ENCODE results near the gene OR4D5. TPM values are rescaled to one million over a fixed set of nuclear protein-coding genes. Genes with fewer than 3 reads are reported as not detected.

Gene OR4D5
- total and polyA plus RNA-seq, 4 experiments from 2014 or later = not detected

DNA sequence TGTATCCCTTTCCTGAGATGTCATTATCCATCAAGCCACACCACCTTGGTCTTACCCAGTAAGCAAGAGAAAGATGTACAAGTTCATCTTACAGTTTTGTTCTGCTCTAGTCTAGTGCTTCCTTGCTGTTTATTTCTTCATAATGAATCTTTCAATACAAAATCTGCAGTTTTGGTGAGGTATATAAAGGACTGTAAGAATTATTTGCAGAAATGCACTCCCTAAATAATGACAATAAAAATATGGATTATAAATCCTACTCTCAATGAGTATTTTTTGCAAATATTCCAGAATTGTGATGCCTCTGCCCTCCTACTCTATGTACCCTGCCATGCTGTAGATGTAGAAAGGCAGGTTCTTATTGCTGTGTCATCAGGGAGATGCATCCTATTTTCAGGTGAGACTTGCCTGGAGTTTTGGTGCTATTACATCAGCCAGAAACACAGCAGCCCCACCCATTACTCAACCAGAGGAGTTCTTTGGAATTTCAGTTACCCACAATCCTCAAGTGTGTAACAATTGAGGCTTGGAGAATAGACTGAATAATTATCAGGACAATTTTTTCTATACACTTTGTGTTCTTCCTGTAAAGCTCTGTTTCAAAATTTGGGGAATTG is 38.4 kb downstream of the OR4D5 start, which contains the start of gene OR10S1:
Gene OR10S1, minus strand, starts transcription at position 51 of the 617 bp plus-strand sequence. CDS start 117 bp downstream, outside the sequence.
- H3K27ac ChIP-seq (ENCODE audit: low read depth, low read length) = no peak within 1 kb of the TSS
- Mint-ChIP-seq H3K27ac (no peak within 1 kb of the TSS), H3K27me3 (no peaks in the 10 kb centered on the region), H3K36me3 (no peaks in the 10 kb centered on the region), H3K4me1 (no peaks in the 10 kb centered on the region), H3K9me3 (peaks cover 0 to 15% (median 3%) of the 10 kb centered on the region in 8 donors), H3K4me3 (no peak within 1 kb of the TSS)
- no peaks in the 10 kb centered on the region for H3K36me3 ChIP-seq (ENCODE audit: insufficient read depth, low read length)
- intact Hi-C loops (cut with micrococcal nuclease) = no loop called here
- no peaks in the 10 kb centered on the region for H3K4me1 ChIP-seq (ENCODE audit: insufficient read depth, low read length)
- H3K4me3 ChIP-seq (ENCODE audit: low read length in 2 of 2) = no peak within 1 kb of the TSS
- DNase-seq = no peak
- H3K9me3 ChIP-seq (ENCODE audit: control insufficient read depth in 1 of 2, low read length in 2 of 2) = no peaks in the 10 kb centered on the region
- H3K27me3 ChIP-seq (ENCODE audit: insufficient read depth, low read length) = no peaks in the 10 kb centered on the region
- ChIA-PET CTCF (ENCODE audit: partially characterized antibody) (no interaction called here), POLR2A (ENCODE audit: partially characterized antibody) (no interaction called here)

DNA sequence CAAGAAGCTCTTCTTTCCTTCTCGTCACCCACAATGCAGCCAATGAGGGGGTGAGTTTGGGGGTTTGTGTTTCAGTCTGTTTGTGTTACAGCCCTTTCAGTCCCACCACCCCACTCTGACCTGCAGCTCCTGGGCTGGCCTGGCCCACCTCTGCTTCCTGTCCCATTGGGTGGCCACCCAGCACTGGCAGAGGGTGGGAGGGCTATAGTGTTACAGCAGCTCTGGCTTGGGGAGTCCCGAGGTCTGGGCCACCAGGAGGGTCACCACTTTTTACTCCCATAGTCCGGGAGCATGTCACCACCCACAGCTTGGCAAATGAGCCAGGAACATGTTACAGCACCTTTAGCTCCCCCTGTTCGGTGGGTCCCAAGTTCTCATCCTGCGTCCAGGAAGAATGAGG is 39.9 kb downstream of the OR4D5 start:
- no peaks in the 10 kb centered on the region for H3K36me3 ChIP-seq (ENCODE audit: insufficient read depth, low read length)
- Mint-ChIP-seq H3K4me1 (no peaks in the 10 kb centered on the region), H3K4me3 (no peak overlapping the region), H3K27me3 (peaks cover 0 to 2% of the 10 kb centered on the region in 2 donors), H3K36me3 (no peaks in the 10 kb centered on the region), H3K9me3 (peaks cover 2 to 22% (median 5%) of the 10 kb centered on the region in 8 donors), H3K27ac (no peak overlapping the region)
- no peaks in the 10 kb centered on the region for H3K9me3 ChIP-seq (ENCODE audit: control insufficient read depth in 1 of 2, low read length in 2 of 2)
- no peaks in the 10 kb centered on the region for H3K27me3 ChIP-seq (ENCODE audit: insufficient read depth, low read length)
- POLR2A ChIA-PET (ENCODE audit: partially characterized antibody) = no interaction called here
- intact Hi-C loops (cut with micrococcal nuclease) = no loop called here
- H3K27ac ChIP-seq (ENCODE audit: low read depth, low read length) = no peak overlapping the region
- H3K4me3 ChIP-seq (ENCODE audit: low read length in 2 of 2) = no peak overlapping the region
- H3K4me1 ChIP-seq (ENCODE audit: insufficient read depth, low read length) = no peaks in the 10 kb centered on the region
- DNase-seq = no peak
- CTCF ChIA-PET (ENCODE audit: partially characterized antibody) = no interaction called here

Other genes starting within 250 kb of the OR4D5 start
- gene ZNF202, start 198.0 kb upstream of the OR4D5 start, total RNA-seq = 10 to 100 TPM; 17.4 to 21.6 TPM
- gene ZNF202, start 198.0 kb upstream of the OR4D5 start, polyA plus RNA-seq = 1 to 10 TPM; 1.9 to 8.5 TPM
- gene OR6X1, start 185.1 kb upstream of the OR4D5 start, total RNA-seq = not detected
- not detected for gene OR6X1, start 185.1 kb upstream of the OR4D5 start, polyA plus RNA-seq
- not detected for gene OR6M1, start 133.3 kb upstream of the OR4D5 start, total RNA-seq
- gene OR6M1, start 133.3 kb upstream of the OR4D5 start, polyA plus RNA-seq = not detected
- not detected for gene TMEM225, start 53.9 kb upstream of the OR4D5 start, total RNA-seq
- not detected for gene TMEM225, start 53.9 kb upstream of the OR4D5 start, polyA plus RNA-seq
- not detected for gene OR8D4, start 37.5 kb upstream of the OR4D5 start, total RNA-seq
- gene OR8D4, start 37.5 kb upstream of the OR4D5 start, polyA plus RNA-seq = not detected
- gene OR6T1, start 4.2 kb downstream of the OR4D5 start, total RNA-seq = not detected
- gene OR6T1, start 4.2 kb downstream of the OR4D5 start, polyA plus RNA-seq = not detected
- not detected for gene OR10S1, start 38.2 kb downstream of the OR4D5 start, total RNA-seq
- not detected for gene OR10S1, start 38.2 kb downstream of the OR4D5 start, polyA plus RNA-seq
- gene OR10G6, start 55.5 kb downstream of the OR4D5 start, total RNA-seq = not detected
- not detected for gene OR10G6, start 55.5 kb downstream of the OR4D5 start, polyA plus RNA-seq
- gene OR10G4, start 73.4 kb downstream of the OR4D5 start, total RNA-seq = not detected
- gene OR10G4, start 73.4 kb downstream of the OR4D5 start, polyA plus RNA-seq = not detected
- not detected for gene OR10G9, start 83.4 kb downstream of the OR4D5 start, total RNA-seq
- not detected for gene OR10G9, start 83.4 kb downstream of the OR4D5 start, polyA plus RNA-seq
- gene OR10G8, start 87.2 kb downstream of the OR4D5 start, total RNA-seq = not detected
- gene OR10G8, start 87.2 kb downstream of the OR4D5 start, polyA plus RNA-seq = not detected
- gene OR10G7, start 101.7 kb downstream of the OR4D5 start, total RNA-seq = not detected
- not detected for gene OR10G7, start 101.7 kb downstream of the OR4D5 start, polyA plus RNA-seq
- gene VWA5A, start 175.8 kb downstream of the OR4D5 start, total RNA-seq = 1 to 10 TPM; 6.4 to 7.2 TPM
- gene VWA5A, start 175.8 kb downstream of the OR4D5 start, polyA plus RNA-seq = 10 to 100 TPM in 1 of 2 donors, 1 to 10 TPM in 1; 8.3 to 12.3 TPM
- gene OR10D3, start 243.7 kb downstream of the OR4D5 start, total RNA-seq = not detected
- gene OR10D3, start 243.7 kb downstream of the OR4D5 start, polyA plus RNA-seq = not detected